ENCODE results near the gene MAP7.

MAP7 gene

DNA sequence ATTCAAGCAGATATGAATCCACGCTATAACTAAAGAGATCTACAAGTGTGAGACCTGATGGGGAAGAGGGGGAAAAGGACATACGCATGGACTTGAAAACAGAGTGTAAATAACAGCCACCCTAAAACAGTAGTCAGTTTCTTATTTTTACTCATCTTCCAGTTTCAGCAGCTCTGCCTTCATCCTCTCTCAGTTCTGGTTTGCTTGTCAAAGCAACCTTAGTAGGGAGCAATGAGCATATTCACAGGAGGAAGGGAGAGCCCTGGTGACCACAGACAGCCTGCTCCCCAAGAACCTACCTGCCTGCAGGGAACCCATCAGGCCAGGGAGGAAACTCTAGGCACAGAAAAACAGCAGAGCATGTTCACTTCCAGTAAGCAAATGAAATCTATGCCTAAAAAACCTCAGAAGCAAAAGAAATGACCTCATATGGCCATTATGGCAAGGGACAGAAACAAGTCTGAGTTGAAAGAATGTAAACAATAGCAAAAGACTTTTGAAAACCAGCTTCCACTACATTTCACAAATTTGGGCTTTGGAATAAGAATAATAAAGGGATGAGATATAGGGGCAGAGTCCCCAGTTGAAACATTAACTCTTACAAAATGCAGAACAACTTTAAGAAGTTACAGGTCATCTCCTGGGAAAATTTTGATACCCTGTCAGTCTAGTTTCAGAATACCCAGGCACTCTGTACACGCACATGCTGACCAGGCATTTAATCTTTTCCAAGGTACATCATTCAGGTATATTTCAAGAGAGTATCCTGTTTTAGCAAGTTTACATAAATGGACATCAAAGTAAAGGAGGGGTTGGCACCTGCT is 139.8 kb downstream of the MAP7 start:
- TF ChIP-seq EZH2phosphoT487 (IDR thresholded peaks at IDR 0.05; ENCODE audit: borderline replicate concordance, low read length), result no peak
- TF ChIP-seq, protein P1, sequence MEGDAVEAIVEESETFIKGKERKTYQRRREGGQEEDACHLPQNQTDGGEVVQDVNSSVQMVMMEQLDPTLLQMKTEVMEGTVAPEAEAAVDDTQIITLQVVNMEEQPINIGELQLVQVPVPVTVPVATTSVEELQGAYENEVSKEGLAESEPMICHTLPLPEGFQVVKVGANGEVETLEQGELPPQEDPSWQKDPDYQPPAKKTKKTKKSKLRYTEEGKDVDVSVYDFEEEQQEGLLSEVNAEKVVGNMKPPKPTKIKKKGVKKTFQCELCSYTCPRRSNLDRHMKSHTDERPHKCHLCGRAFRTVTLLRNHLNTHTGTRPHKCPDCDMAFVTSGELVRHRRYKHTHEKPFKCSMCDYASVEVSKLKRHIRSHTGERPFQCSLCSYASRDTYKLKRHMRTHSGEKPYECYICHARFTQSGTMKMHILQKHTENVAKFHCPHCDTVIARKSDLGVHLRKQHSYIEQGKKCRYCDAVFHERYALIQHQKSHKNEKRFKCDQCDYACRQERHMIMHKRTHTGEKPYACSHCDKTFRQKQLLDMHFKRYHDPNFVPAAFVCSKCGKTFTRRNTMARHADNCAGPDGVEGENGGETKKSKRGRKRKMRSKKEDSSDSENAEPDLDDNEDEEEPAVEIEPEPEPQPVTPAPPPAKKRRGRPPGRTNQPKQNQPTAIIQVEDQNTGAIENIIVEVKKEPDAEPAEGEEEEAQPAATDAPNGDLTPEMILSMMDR (IDR thresholded peaks at IDR 0.05; ENCODE audit: low read depth, low read length, poor library complexity, severe bottlenecking), result no peak
- no peaks in the 10 kb centered on the region for H3K4me1 ChIP-seq (ENCODE audit: control insufficient read depth, low read length)
- no peaks in the 10 kb centered on the region for H3K9me2 ChIP-seq (replicated peaks; ENCODE audit: control insufficient read depth, low read length)
- H3K9me3 ChIP-seq (ENCODE audit: control insufficient read depth, insufficient read depth, low read length), result no peaks in the 10 kb centered on the region
- H3K36me3 ChIP-seq (ENCODE audit: control insufficient read depth, low read length), result no peaks in the 10 kb centered on the region
- no peaks in the 10 kb centered on the region for H4K20me1 ChIP-seq (ENCODE audit: control insufficient read depth, insufficient read depth, low read depth, low read length)
- no peak overlapping the region for H3K4me2 ChIP-seq (ENCODE audit: low read length)
- H3F3A ChIP-seq (ENCODE audit: control insufficient read depth, insufficient read depth), result no peaks in the 10 kb centered on the region
- no peak overlapping the region for H3K27ac ChIP-seq (ENCODE audit: low read depth, low read length)
- no peak overlapping the region for H3K4me3 ChIP-seq (ENCODE audit: low read length)
- H3K79me2 ChIP-seq (ENCODE audit: control insufficient read depth, low read length), result no peaks in the 10 kb centered on the region
- no peaks in the 10 kb centered on the region for H3K27me3 ChIP-seq (ENCODE audit: control insufficient read depth, low read length)

DNA sequence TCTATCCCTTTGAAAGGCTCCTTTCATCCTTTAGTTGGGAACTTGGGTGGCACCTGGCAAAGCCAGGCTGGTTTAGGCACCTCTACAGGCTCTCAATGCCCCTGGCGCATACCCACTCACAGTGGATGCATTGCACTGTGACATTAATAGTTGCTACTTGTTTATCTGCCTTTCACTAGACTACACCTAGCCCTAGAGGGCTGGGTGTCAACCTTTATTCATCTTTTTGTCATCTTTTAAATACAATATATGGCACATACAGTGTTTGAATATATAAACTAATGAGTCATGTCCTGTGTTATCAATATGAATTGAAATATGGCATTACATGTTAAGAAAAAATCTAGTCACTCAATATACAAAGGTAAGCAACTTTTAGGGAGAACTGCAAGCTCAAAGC is 140.6 kb downstream of the MAP7 start:
- TF ChIP-seq EZH2phosphoT487 (IDR thresholded peaks at IDR 0.05; ENCODE audit: borderline replicate concordance, low read length), result no peak
- TF ChIP-seq, protein P1 (IDR thresholded peaks at IDR 0.05; ENCODE audit: low read depth, low read length, poor library complexity, severe bottlenecking), result no peak
- no peaks in the 10 kb centered on the region for H3F3A ChIP-seq (ENCODE audit: control insufficient read depth, insufficient read depth)
- no peaks in the 10 kb centered on the region for H3K27me3 ChIP-seq (ENCODE audit: control insufficient read depth, low read length)
- no peaks in the 10 kb centered on the region for H3K36me3 ChIP-seq (ENCODE audit: control insufficient read depth, low read length)
- no peak overlapping the region for H3K27ac ChIP-seq (ENCODE audit: low read depth, low read length)
- H3K4me2 ChIP-seq (ENCODE audit: low read length), result no peak overlapping the region
- no peaks in the 10 kb centered on the region for H3K4me1 ChIP-seq (ENCODE audit: control insufficient read depth, low read length)
- no peaks in the 10 kb centered on the region for H3K9me2 ChIP-seq (replicated peaks; ENCODE audit: control insufficient read depth, low read length)
- no peaks in the 10 kb centered on the region for H3K9me3 ChIP-seq (ENCODE audit: control insufficient read depth, insufficient read depth, low read length)
- no peaks in the 10 kb centered on the region for H4K20me1 ChIP-seq (ENCODE audit: control insufficient read depth, insufficient read depth, low read depth, low read length)
- no peaks in the 10 kb centered on the region for H3K79me2 ChIP-seq (ENCODE audit: control insufficient read depth, low read length)
- no peak overlapping the region for H3K4me3 ChIP-seq (ENCODE audit: low read length)

DNA sequence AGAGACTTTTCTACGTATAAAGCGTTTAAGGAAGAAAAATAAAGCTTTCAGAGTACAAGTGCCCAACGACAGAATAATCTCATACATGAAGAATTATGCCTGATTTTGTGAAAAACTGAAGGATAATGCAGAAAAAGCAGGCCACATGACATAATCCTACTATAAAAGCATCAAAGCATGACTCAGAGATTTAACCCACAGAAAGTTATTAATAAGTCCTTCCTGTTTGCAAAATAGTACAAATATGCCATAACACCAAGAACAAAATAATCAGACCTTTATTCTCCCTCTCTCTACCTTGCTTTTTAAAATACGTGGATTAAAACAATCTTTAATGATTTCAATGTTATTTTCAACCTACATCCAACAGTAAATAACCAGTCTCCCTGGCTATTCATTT is 142.0 kb downstream of the MAP7 start:
- Histone ChIP-seq H3K9me2 (replicated peaks; ENCODE audit: control insufficient read depth, low read length) (no peaks in the 10 kb centered on the region), H3K4me2 (ENCODE audit: low read length) (no peak overlapping the region), H3K36me3 (ENCODE audit: control insufficient read depth, low read length) (no peaks in the 10 kb centered on the region), H3K79me2 (ENCODE audit: control insufficient read depth, low read length) (no peaks in the 10 kb centered on the region), H3K4me3 (ENCODE audit: low read length) (no peak overlapping the region), H4K20me1 (ENCODE audit: control insufficient read depth, insufficient read depth, low read depth, low read length) (no peaks in the 10 kb centered on the region), H3K27ac (ENCODE audit: low read depth, low read length) (no peak overlapping the region), H3K9me3 (ENCODE audit: control insufficient read depth, insufficient read depth, low read length) (no peaks in the 10 kb centered on the region), H3K4me1 (ENCODE audit: control insufficient read depth, low read length) (no peaks in the 10 kb centered on the region), H3F3A (ENCODE audit: control insufficient read depth, insufficient read depth) (no peaks in the 10 kb centered on the region), H3K27me3 (ENCODE audit: control insufficient read depth, low read length) (no peaks in the 10 kb centered on the region)
- TF ChIP-seq, protein P1 (IDR thresholded peaks at IDR 0.05; ENCODE audit: low read depth, low read length, poor library complexity, severe bottlenecking), result no peak

Measured in DOHH2 (cell line).